ENCODE measurements around the gene AGAP3.

DNA sequence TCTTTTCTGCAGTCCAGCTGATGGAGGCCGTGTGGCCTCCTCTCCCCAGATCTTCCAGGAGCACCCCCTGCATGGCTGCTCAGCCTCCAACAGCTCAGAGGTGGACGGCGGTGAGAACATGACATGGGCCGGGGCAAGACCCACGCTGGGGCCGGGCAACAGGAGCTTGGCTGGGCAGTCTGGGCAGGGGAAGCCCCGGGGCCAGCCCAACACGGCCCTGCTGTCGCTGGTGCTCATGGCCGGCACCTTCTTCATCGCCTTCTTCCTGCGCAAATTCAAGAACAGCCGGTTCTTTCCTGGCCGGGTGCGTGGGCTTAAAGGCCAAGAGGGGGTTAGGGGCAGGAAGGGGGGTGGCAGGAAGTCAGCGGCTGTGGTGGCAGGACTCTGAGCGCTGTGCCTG lies 12.3 kb upstream of the AGAP3 start:
- TF ChIP-seq CTCF (IDR thresholded peaks at IDR 0.05; ENCODE audit: low read depth, low read length, missing input control), result no peak
- no peak for TF ChIP-seq ATF3 (IDR thresholded peaks at IDR 0.05)
- TF ChIP-seq RAD21 (IDR thresholded peaks at IDR 0.05), result no peak
- TF ChIP-seq, protein P1, sequence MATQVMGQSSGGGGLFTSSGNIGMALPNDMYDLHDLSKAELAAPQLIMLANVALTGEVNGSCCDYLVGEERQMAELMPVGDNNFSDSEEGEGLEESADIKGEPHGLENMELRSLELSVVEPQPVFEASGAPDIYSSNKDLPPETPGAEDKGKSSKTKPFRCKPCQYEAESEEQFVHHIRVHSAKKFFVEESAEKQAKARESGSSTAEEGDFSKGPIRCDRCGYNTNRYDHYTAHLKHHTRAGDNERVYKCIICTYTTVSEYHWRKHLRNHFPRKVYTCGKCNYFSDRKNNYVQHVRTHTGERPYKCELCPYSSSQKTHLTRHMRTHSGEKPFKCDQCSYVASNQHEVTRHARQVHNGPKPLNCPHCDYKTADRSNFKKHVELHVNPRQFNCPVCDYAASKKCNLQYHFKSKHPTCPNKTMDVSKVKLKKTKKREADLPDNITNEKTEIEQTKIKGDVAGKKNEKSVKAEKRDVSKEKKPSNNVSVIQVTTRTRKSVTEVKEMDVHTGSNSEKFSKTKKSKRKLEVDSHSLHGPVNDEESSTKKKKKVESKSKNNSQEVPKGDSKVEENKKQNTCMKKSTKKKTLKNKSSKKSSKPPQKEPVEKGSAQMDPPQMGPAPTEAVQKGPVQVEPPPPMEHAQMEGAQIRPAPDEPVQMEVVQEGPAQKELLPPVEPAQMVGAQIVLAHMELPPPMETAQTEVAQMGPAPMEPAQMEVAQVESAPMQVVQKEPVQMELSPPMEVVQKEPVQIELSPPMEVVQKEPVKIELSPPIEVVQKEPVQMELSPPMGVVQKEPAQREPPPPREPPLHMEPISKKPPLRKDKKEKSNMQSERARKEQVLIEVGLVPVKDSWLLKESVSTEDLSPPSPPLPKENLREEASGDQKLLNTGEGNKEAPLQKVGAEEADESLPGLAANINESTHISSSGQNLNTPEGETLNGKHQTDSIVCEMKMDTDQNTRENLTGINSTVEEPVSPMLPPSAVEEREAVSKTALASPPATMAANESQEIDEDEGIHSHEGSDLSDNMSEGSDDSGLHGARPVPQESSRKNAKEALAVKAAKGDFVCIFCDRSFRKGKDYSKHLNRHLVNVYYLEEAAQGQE (IDR thresholded peaks at IDR 0.05), result no peak
- no peak for TF ChIP-seq MAX (IDR thresholded peaks at IDR 0.05)
- TF ChIP-seq ZBTB33 (IDR thresholded peaks at IDR 0.05), result no peak
- no peak for TF ChIP-seq SP1 (IDR thresholded peaks at IDR 0.05)
